Measurements from ENCODE around the gene ZNF609. TPM values are rescaled to one million over a fixed set of nuclear protein-coding genes. Genes with fewer than 3 reads are reported as not detected.

The ZNF609 gene
- total and polyA plus RNA-seq, 2 of the 13 experiments (the other 11 are each of a cell fraction or from before 2014, with no cell fraction given), result 8.9 to 9.9 TPM

GRCh38 chr15:64566102-64566501, 105.7 kb downstream of the ZNF609 start:
- no peak for DNase-seq (ENCODE audit: low spot score)
- Histone ChIP-seq H3K4me2 (ENCODE audit: low read depth, low read length) (no peak overlapping the region), H2AFZ (ENCODE audit: low read length) (no peak overlapping the region), H3K36me3 (replicated peaks in 1 of 2; ENCODE audit: control insufficient read depth in 1 of 2, insufficient read depth in 2 of 2, low read length in 2 of 2) (peaks cover 0 to 3% of the 10 kb centered on the region in 2 experiments; a peak in 1 of 5 replicates), H4K20me1 (ENCODE audit: insufficient read depth, low read length) (no peaks in the 10 kb centered on the region), H3K9ac (ENCODE audit: insufficient read depth, low read depth, low read length) (no peak overlapping the region), H3K9me3 (ENCODE audit: low read length) (no peaks in the 10 kb centered on the region), H3K4me3 (replicated peaks in 1 of 3; ENCODE audit: insufficient read depth in 1 of 3, low read depth in 2 of 3, low read length in 3 of 3) (no peak overlapping the region), H3K4me1 (ENCODE audit: insufficient read depth, low read length) (peaks cover 30% of the 10 kb centered on the region), H3K79me2 (ENCODE audit: insufficient read depth, low read length) (peaks cover 18% of the 10 kb centered on the region), H3K27me3 (ENCODE audit: control insufficient read depth in 1 of 2, insufficient read depth in 2 of 2, low read length in 2 of 2) (no peaks in the 10 kb centered on the region), H3K27ac (ENCODE audit: extremely low read length, insufficient read depth, low read length) (no peak overlapping the region)
- BruUV-seq (replicated peaks), result no TSS peak
- ChIA-PET POLR2A (no interaction called here), CTCF (ENCODE audit: low intra/inter-chr PET ratio, low total read pairs) (no interaction called here)
- TF ChIP-seq ZNF615 (CRISPR knock-in tag; IDR thresholded peaks at IDR 0.05; ENCODE audit: borderline replicate concordance) (no peak), ZNF772 (CRISPR knock-in tag; IDR thresholded peaks at IDR 0.05) (no peak), ZFP37 (CRISPR knock-in tag; IDR thresholded peaks at IDR 0.05; ENCODE audit: borderline replicate concordance) (no peak), NRL (CRISPR knock-in tag; IDR thresholded peaks at IDR 0.05; ENCODE audit: borderline replicate concordance) (no peak), HDAC2 (CRISPR knock-in tag; IDR thresholded peaks at IDR 0.05) (no peak), ZNF563 (CRISPR knock-in tag; IDR thresholded peaks at IDR 0.05) (no peak), BCL6 (CRISPR knock-in tag; IDR thresholded peaks at IDR 0.05) (no peak), MXI1 (IDR thresholded peaks at IDR 0.05; ENCODE audit: borderline replicate concordance, low read depth, low read length) (no peak), ZNF10 (CRISPR knock-in tag; IDR thresholded peaks at IDR 0.05; ENCODE audit: borderline replicate concordance, low read depth) (no peak), BCL3 (CRISPR knock-in tag; IDR thresholded peaks at IDR 0.05) (no peak), SUZ12 (IDR thresholded peaks at IDR 0.05; ENCODE audit: low read depth, low read length) (no peak), KLF11 (CRISPR knock-in tag; IDR thresholded peaks at IDR 0.05) (no peak), ZNF747 (CRISPR knock-in tag; IDR thresholded peaks at IDR 0.05; ENCODE audit: borderline replicate concordance) (no peak), ATF1 (CRISPR knock-in tag; IDR thresholded peaks at IDR 0.05) (no peak), ZBTB38 (CRISPR knock-in tag; IDR thresholded peaks at IDR 0.05) (no peak), FOXA3 (CRISPR knock-in tag; IDR thresholded peaks at IDR 0.05) (no peak), SKIL (CRISPR knock-in tag; IDR thresholded peaks at IDR 0.05; ENCODE audit: borderline replicate concordance) (no peak)
- no peak for FAIRE-seq
- 100% methylated on average over 2 of the region's 2 CpGs for WGBS (ENCODE audit: low lambda C conversion rate)
- no peak for ATAC-seq
- intact Hi-C loops (cut with micrococcal nuclease; ENCODE audit: unreplicated experiment), result no loop called here
- in situ Hi-C loops (cut with HindIII; ENCODE audit: extremely low pct_ligation_motif_present, low pct_unique_long_range_greater_than_20kb), result no loop called here
